IgD-negative memory B cell (primary cell): Measurements from ENCODE around the gene MISP3. TPM values are rescaled to one million over a fixed set of nuclear protein-coding genes. Genes with fewer than 3 reads are reported as not detected.
"Not testable (repeated sequence)": the region's sequence is repeated elsewhere in the genome, so short reads cannot be mapped to it uniquely, and the experiment has no call there.

Experiments
- H3K27ac Mint-ChIP-seq, 3 donors: one replicate each; pipeline ENCODE4 v1.8.0; 2020 to 2022; ENCODE audit warnings: mild to moderate bottlenecking in 3 of 3, mixed read lengths in 3 of 3, moderate library complexity in 1 of 3
- H3K27me3 Mint-ChIP-seq: one replicate; pipeline ENCODE4 v1.8.0; 2021; ENCODE audit warnings: mixed read lengths
- H3K36me3 Mint-ChIP-seq: one replicate; pipeline ENCODE4 v1.8.0; 2020; ENCODE audit warnings: mild to moderate bottlenecking, mixed read lengths
- H3K4me1 Mint-ChIP-seq, 3 donors: one replicate each; pipeline ENCODE4 v1.8.0; 2020 to 2022; ENCODE audit warnings: mixed read lengths in 3 of 3, mild to moderate bottlenecking in 1 of 3
- H3K4me3 Mint-ChIP-seq, 4 donors: one replicate each; pipeline ENCODE4 v1.8.0; 2020 to 2022; ENCODE audit warnings: mild to moderate bottlenecking in 4 of 4, mixed read lengths in 4 of 4, moderate library complexity in 3 of 4
- H3K9me3 Mint-ChIP-seq, 3 donors: one replicate each; pipeline ENCODE4 v1.8.0; 2020 to 2021; ENCODE audit warnings: mixed read lengths in 3 of 3, mild to moderate bottlenecking in 1 of 3
- polyA plus RNA-seq: library from polyadenylated mRNA; unstranded; fragments of 300-500 nt; fragmentation: Illumina TruSeq; gene quantifications from one replicate; pipeline ENCODE4 v1.2.3, GENCODE V29; 2021

MISP3 gene
- 0.16 TPM for polyA plus RNA-seq

- Mint-ChIP-seq H3K4me3 (peak within 1 kb of the TSS; percentile 85 to 97 (median 90)), H3K9me3 (no peaks in the 10 kb centered on the region)
Measured at GRCh38 chr19:14072535-14073260, at the start of gene MISP3. Gene MISP3 (plus strand): TSS chr19:14072786. CDS start chr19:14073310, 524 bp downstream.

GRCh38 chr19:14023404-14024235, 49.0 kb upstream of the MISP3 start:
- H3K27me3 Mint-ChIP-seq = no peaks in the 10 kb centered on the region
- peak overlapping the region in 1 of 4 donors; percentile 16 for H3K4me3 Mint-ChIP-seq
- peak overlapping the region in 1 of 3 donors; percentile 55 for H3K27ac Mint-ChIP-seq
- no peaks in the 10 kb centered on the region for H3K9me3 Mint-ChIP-seq
- peaks cover 6 to 21% (median 21%) of the 10 kb centered on the region in 3 donors for H3K4me1 Mint-ChIP-seq
- no peaks in the 10 kb centered on the region for H3K36me3 Mint-ChIP-seq

More at GRCh38 chr19:14072535-14073260, at the start of gene MISP3:
- Mint-ChIP-seq H3K36me3 (peaks cover 1% of the 10 kb centered on the region), H3K27me3 (no peaks in the 10 kb centered on the region), H3K4me1 (peaks cover 5% of the 10 kb centered on the region in 3 donors), H3K27ac (peak within 1 kb of the TSS in 1 of 3 donors; percentile 78)

- H3K4me1 Mint-ChIP-seq = peaks cover 7 to 26% (median 23%) of the 10 kb centered on the region in 3 donors
- H3K27ac Mint-ChIP-seq, H3K9me3 Mint-ChIP-seq: not testable (repeated sequence)
Measured at GRCh38 chr19:14026652-14027192, 45.9 kb upstream of the MISP3 start.

GRCh38 chr19:14027856-14028450, 44.6 kb upstream of the MISP3 start, which contains the start of gene RLN3:
Gene RLN3 (plus strand): TSS chr19:14028148. CDS start chr19:14028205, 57 bp downstream.
- Mint-ChIP-seq H3K4me1 (peaks cover 10 to 28% (median 27%) of the 10 kb centered on the region in 3 donors), H3K36me3 (no peaks in the 10 kb centered on the region), H3K27ac (peak within 1 kb of the TSS; percentile 6 to 52 (median 24)), H3K9me3 (no peaks in the 10 kb centered on the region), H3K27me3 (no peaks in the 10 kb centered on the region), H3K4me3 (peak within 1 kb of the TSS; percentile 21 to 75 (median 44))

More at GRCh38 chr19:14026652-14027192, 45.9 kb upstream of the MISP3 start:
- not testable (repeated sequence) for H3K27me3 Mint-ChIP-seq, H3K4me3 Mint-ChIP-seq, H3K36me3 Mint-ChIP-seq

GRCh38 chr19:14028901-14029300, 43.7 kb upstream of the MISP3 start:
- Mint-ChIP-seq H3K36me3 (no peaks in the 10 kb centered on the region), H3K4me3 (peak overlapping the region in 1 of 4 donors; percentile 36), H3K9me3 (no peaks in the 10 kb centered on the region), H3K4me1 (peaks cover 11 to 24% (median 24%) of the 10 kb centered on the region in 3 donors), H3K27me3 (no peaks in the 10 kb centered on the region), H3K27ac (peak overlapping the region; percentile 6 to 52 (median 24))

GRCh38 chr19:14030997-14031718, 41.4 kb upstream of the MISP3 start:
- peak overlapping the region; percentile 90 to 97 (median 92) for H3K27ac Mint-ChIP-seq
- H3K36me3 Mint-ChIP-seq = no peaks in the 10 kb centered on the region
- no peaks in the 10 kb centered on the region for H3K27me3 Mint-ChIP-seq
- peak overlapping the region; percentile 91 to 97 (median 95) for H3K4me3 Mint-ChIP-seq
- peaks cover 13 to 28% (median 21%) of the 10 kb centered on the region in 3 donors for H3K4me1 Mint-ChIP-seq
- no peaks in the 10 kb centered on the region for H3K9me3 Mint-ChIP-seq

GRCh38 chr19:14031719-14032480, 40.7 kb upstream of the MISP3 start, which contains the start of gene IL27RA:
Gene IL27RA (plus strand): TSS chr19:14031762. CDS start chr19:14031873, 111 bp downstream.
- H3K27ac Mint-ChIP-seq = peak within 1 kb of the TSS; percentile 92 to 97 (median 92)
- no peaks in the 10 kb centered on the region for H3K27me3 Mint-ChIP-seq
- H3K9me3 Mint-ChIP-seq = no peaks in the 10 kb centered on the region
- no peaks in the 10 kb centered on the region for H3K36me3 Mint-ChIP-seq
- H3K4me1 Mint-ChIP-seq = peaks cover 13 to 29% (median 21%) of the 10 kb centered on the region in 3 donors
- peak within 1 kb of the TSS; percentile 91 to 97 (median 95) for H3K4me3 Mint-ChIP-seq

- Mint-ChIP-seq H3K4me3 (peak overlapping the region in 1 of 4 donors; percentile 18), H3K27ac (peak overlapping the region in 1 of 3 donors; percentile 74), H3K9me3 (no peaks in the 10 kb centered on the region), H3K36me3 (no peaks in the 10 kb centered on the region), H3K4me1 (peaks cover 9 to 18% (median 17%) of the 10 kb centered on the region in 3 donors), H3K27me3 (no peaks in the 10 kb centered on the region)
Measured at GRCh38 chr19:14033946-14034345, 38.6 kb upstream of the MISP3 start.

GRCh38 chr19:14035159-14035558, 37.4 kb upstream of the MISP3 start:
- H3K27ac Mint-ChIP-seq, H3K9me3 Mint-ChIP-seq, H3K36me3 Mint-ChIP-seq, H3K27me3 Mint-ChIP-seq: not testable (repeated sequence)
- Mint-ChIP-seq H3K4me1 (peaks cover 6 to 16% (median 15%) of the 10 kb centered on the region in 3 donors), H3K4me3 (peak overlapping the region in 1 of 4 donors; percentile 58)

GRCh38 chr19:14035706-14036105, 36.9 kb upstream of the MISP3 start:
- H3K9me3 Mint-ChIP-seq = no peaks in the 10 kb centered on the region
- H3K36me3 Mint-ChIP-seq = no peaks in the 10 kb centered on the region
- H3K27ac Mint-ChIP-seq = no peak overlapping the region
- H3K4me3 Mint-ChIP-seq = no peak overlapping the region
- H3K4me1 Mint-ChIP-seq = peaks cover 6 to 16% (median 14%) of the 10 kb centered on the region in 3 donors
- H3K27me3 Mint-ChIP-seq = no peaks in the 10 kb centered on the region

- Mint-ChIP-seq H3K27ac (no peak overlapping the region), H3K36me3 (peaks cover 3% of the 10 kb centered on the region), H3K4me1 (peaks cover 10 to 18% (median 18%) of the 10 kb centered on the region in 3 donors), H3K9me3 (no peaks in the 10 kb centered on the region), H3K27me3 (no peaks in the 10 kb centered on the region), H3K4me3 (no peak overlapping the region)
Measured at GRCh38 chr19:14039181-14039580, 33.4 kb upstream of the MISP3 start.

GRCh38 chr19:14042659-14043608, 29.7 kb upstream of the MISP3 start:
- not testable (repeated sequence) for H3K36me3 Mint-ChIP-seq, H3K27me3 Mint-ChIP-seq, H3K9me3 Mint-ChIP-seq
- Mint-ChIP-seq H3K4me3 (peak overlapping the region in 3 of 4 donors; percentile 7 to 80 (median 34)), H3K27ac (peak overlapping the region; percentile 88 to 98 (median 97)), H3K4me1 (peaks cover 10 to 16% (median 13%) of the 10 kb centered on the region in 3 donors)
